ENCODE data around the gene ONECUT3. TPM values are rescaled to one million over a fixed set of nuclear protein-coding genes. Genes with fewer than 3 reads are reported as not detected.

The ONECUT3 gene
- total RNA-seq, 1 experiment from 2014 or later, result not detected

DNA sequence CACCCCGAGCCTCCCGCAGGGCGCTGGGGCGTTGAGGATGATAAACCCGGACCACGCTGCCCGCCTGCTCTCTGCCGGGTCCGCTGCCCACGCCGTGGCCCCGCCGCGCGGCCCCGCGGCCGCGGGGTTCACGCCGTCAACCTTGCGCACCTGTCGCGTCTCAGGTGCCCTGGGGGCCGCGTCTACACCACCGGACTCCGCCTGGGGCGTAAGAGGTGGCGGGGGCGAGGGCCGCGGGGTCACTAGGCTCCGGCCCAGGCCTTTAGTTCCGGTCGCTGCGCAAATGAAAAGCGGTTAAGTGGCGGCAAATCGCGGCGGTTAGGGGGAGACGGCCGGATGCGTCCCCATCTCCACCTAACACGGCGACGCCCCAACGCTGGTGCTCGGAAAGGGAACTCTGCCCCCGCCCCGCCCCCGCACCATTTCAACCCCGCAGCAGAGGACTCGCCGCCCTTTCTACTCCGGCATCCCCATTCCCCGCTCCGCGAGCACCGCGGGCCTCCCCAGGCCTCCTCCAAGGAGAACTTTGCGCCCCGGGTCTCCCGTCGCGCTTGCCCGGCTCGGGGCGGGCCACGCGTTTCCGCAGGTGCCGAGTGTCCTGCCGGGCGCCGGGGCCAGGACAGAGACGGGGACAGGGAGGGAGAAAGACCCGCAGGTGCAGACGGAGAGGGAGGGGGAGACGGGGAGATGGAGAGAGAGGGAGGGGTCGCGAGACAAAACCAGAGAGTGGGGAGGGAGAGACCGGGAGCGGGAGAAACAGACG lies 4.3 kb downstream of the ONECUT3 start:
- Histone ChIP-seq H3K27ac (ENCODE audit: low read depth, low read length, poor library complexity, severe bottlenecking) (no peak overlapping the region), H3K27me3 (replicated peaks; ENCODE audit: insufficient read depth, low read depth, low read length, poor library complexity) (peaks cover 91% of the 10 kb centered on the region), H3K4me3 (ENCODE audit: low read depth, low read length, poor library complexity, severe bottlenecking) (no peak overlapping the region)

DNA sequence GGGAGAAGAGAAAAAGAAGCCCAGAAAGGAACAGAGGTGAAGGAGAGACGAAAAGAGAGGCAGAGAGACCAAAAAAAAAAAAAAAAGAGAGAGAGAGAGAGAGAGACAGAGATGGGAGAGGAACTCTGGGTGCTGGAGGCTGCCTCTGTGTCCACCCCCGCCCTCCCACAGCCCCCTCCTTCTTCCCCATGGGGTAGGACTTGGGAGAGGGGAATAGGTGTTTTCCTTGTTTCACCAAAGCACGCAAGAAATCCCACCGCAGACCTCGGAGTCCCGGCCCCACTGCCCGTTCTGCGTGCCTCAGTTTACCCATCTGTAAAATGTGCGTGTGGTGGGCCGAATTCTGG lies 4.9 kb downstream of the ONECUT3 start:
- no TSS peak for BruUV-seq (replicated peaks)
- H3K4me3 ChIP-seq (ENCODE audit: low read depth, low read length, poor library complexity, severe bottlenecking), result no peak overlapping the region
- TF ChIP-seq, protein P1, sequence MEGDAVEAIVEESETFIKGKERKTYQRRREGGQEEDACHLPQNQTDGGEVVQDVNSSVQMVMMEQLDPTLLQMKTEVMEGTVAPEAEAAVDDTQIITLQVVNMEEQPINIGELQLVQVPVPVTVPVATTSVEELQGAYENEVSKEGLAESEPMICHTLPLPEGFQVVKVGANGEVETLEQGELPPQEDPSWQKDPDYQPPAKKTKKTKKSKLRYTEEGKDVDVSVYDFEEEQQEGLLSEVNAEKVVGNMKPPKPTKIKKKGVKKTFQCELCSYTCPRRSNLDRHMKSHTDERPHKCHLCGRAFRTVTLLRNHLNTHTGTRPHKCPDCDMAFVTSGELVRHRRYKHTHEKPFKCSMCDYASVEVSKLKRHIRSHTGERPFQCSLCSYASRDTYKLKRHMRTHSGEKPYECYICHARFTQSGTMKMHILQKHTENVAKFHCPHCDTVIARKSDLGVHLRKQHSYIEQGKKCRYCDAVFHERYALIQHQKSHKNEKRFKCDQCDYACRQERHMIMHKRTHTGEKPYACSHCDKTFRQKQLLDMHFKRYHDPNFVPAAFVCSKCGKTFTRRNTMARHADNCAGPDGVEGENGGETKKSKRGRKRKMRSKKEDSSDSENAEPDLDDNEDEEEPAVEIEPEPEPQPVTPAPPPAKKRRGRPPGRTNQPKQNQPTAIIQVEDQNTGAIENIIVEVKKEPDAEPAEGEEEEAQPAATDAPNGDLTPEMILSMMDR (conservative IDR thresholded peaks at IDR 0.05; ENCODE audit: low read depth, low read length), result no peak
- peak; percentile 41 for TF ChIP-seq EZH2 (IDR thresholded peaks at IDR 0.05; ENCODE audit: borderline replicate concordance, low read depth, low read length, poor library complexity, severe bottlenecking)
- H3K4me1 ChIP-seq (ENCODE audit: insufficient read depth, low read length, poor library complexity, severe bottlenecking), result no peaks in the 10 kb centered on the region
- ChIA-PET CTCF (no interaction called here), POLR2A (ENCODE audit: low non-redundant PET) (no interaction called here)
- no peak overlapping the region for H3K27ac ChIP-seq (ENCODE audit: low read depth, low read length, poor library complexity, severe bottlenecking)
- no peaks in the 10 kb centered on the region for H3K36me3 ChIP-seq (ENCODE audit: insufficient read depth, low read length, poor library complexity, severe bottlenecking)
- DNase-seq (ENCODE audit: low spot score), result no peak
- H3K9me3 ChIP-seq (ENCODE audit: low read depth, low read length, poor library complexity, severe bottlenecking), result no peaks in the 10 kb centered on the region
- peaks cover 91% of the 10 kb centered on the region for H3K27me3 ChIP-seq (replicated peaks; ENCODE audit: insufficient read depth, low read depth, low read length, poor library complexity)
- intact Hi-C loops (cut with micrococcal nuclease; ENCODE audit: unreplicated experiment), result no loop called here

More for the DNA sequence above, 4.3 kb downstream of the ONECUT3 start:
- intact Hi-C loops (cut with micrococcal nuclease; ENCODE audit: unreplicated experiment), result no loop called here
- CTCF ChIA-PET, result no interaction called here
- H3K4me1 ChIP-seq (ENCODE audit: insufficient read depth, low read length, poor library complexity, severe bottlenecking), result no peaks in the 10 kb centered on the region
- BruUV-seq (replicated peaks), result no TSS peak
- TF ChIP-seq EZH2 (IDR thresholded peaks at IDR 0.05; ENCODE audit: borderline replicate concordance, low read depth, low read length, poor library complexity, severe bottlenecking), result peak; percentile 98
- TF ChIP-seq, protein P1 (conservative IDR thresholded peaks at IDR 0.05; ENCODE audit: low read depth, low read length), result no peak
- DNase-seq (ENCODE audit: low spot score), result no peak
- POLR2A ChIA-PET (ENCODE audit: low non-redundant PET), result no interaction called here
- H3K9me3 ChIP-seq (ENCODE audit: low read depth, low read length, poor library complexity, severe bottlenecking), result no peaks in the 10 kb centered on the region
- no peaks in the 10 kb centered on the region for H3K36me3 ChIP-seq (ENCODE audit: insufficient read depth, low read length, poor library complexity, severe bottlenecking)

DNA sequence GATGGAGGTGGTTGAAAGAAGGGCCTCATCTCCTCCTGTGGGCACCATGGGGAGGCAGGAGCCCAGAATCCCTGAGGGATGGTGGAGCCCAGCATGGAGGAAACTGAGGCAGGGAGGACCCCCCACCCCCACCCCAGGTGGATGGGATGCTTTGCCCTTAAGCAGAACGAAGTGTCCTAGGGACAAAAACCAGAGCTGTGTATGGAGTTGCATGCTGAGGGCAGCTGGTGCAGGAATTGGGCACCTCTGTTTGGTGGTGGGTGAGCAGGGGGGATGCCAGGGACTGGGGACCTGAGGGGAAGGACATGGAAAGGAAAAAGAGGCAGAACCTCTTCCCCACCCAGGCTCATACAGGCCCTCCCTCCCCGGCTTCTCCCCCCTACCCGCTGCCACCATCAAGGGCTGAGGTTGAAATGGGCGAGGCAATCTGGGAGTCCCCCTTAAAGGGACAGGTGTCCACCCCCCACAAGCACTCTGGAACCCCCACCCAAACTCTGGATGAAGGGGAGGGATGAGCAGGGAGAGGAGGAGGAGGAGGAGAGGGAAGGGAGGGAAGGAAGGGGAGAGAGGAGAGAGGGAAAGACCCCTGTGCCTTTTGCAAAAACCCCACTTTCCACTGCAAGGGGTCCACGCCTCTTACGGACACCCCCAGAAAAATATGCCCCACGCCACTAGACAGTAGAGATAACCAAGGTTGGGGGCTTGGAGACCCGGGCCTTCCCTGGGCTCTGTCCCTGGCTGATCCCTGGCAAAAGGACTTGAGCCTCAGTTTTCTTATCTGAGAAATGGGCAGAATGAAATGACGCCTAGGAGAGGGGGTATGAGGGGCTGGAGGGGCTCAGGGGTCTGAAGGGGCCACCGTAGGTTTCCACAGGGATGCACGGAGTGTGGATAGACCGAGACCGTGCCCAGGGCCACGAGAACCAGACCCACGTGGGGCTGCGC lies 5.9 kb downstream of the ONECUT3 start:
- POLR2A ChIA-PET (ENCODE audit: low non-redundant PET), result no interaction called here
- TF ChIP-seq EZH2 (IDR thresholded peaks at IDR 0.05; ENCODE audit: borderline replicate concordance, low read depth, low read length, poor library complexity, severe bottlenecking), result no peak
- TF ChIP-seq, protein P1 (conservative IDR thresholded peaks at IDR 0.05; ENCODE audit: low read depth, low read length), result no peak
- no peak overlapping the region for H3K27ac ChIP-seq (ENCODE audit: low read depth, low read length, poor library complexity, severe bottlenecking)

More for the DNA sequence above, 5.9 kb downstream of the ONECUT3 start:
- Histone ChIP-seq H3K4me3 (ENCODE audit: low read depth, low read length, poor library complexity, severe bottlenecking) (no peak overlapping the region), H3K9me3 (ENCODE audit: low read depth, low read length, poor library complexity, severe bottlenecking) (no peaks in the 10 kb centered on the region), H3K27me3 (replicated peaks; ENCODE audit: insufficient read depth, low read depth, low read length, poor library complexity) (peaks cover 98% of the 10 kb centered on the region), H3K4me1 (ENCODE audit: insufficient read depth, low read length, poor library complexity, severe bottlenecking) (peaks cover 6% of the 10 kb centered on the region), H3K36me3 (ENCODE audit: insufficient read depth, low read length, poor library complexity, severe bottlenecking) (no peaks in the 10 kb centered on the region)
- intact Hi-C loops (cut with micrococcal nuclease; ENCODE audit: unreplicated experiment), result no loop called here
- DNase-seq (ENCODE audit: low spot score), result no peak
- CTCF ChIA-PET, result no interaction called here
- no TSS peak for BruUV-seq (replicated peaks)
